Prostate gland (tissue), 2 donors: ENCODE data around the gene TENT5C. TPM values are rescaled to one million over a fixed set of nuclear protein-coding genes. Genes with fewer than 3 reads are reported as not detected.
A peak's percentile ranks its signal among the peaks of the same experiment; 100 is the strongest.

Experiments used
- DNase-seq: peaks from one replicate; pipeline ENCODE4 v3.0.0-alpha.2; 2019; ENCODE audit warnings: low spot score
- H3K27ac ChIP-seq, 2 donors: fragments of 200-600 bp; sonication (generic); 2 replicates each; pipeline ENCODE4 v1.5.1; 2017 to 2019
- H3K27me3 ChIP-seq: fragments of 200-600 bp; sonication (generic); replicated peaks from 2 replicates; pipeline ENCODE4 v1.5.1; 2019; ENCODE audit not compliant: insufficient read depth
- H3K36me3 ChIP-seq, 2 donors: fragments of 200-600 bp; sonication (generic); 1 replicate in 1 of 2; 2 replicates in 1 of 2; pipeline versions ENCODE4 v1.5.1 to v1.8.1; 2017 to 2019
- H3K4me1 ChIP-seq: fragments of 200-600 bp; sonication (generic); replicated peaks from 2 replicates; pipeline ENCODE4 v1.5.1; 2019
- H3K4me3 ChIP-seq, 2 donors: fragments of 200-600 bp; sonication (generic); 2 replicates each; pipeline ENCODE4 v1.5.1; 2017 to 2019
- H3K9me3 ChIP-seq: fragments of 200-600 bp; sonication (generic); 2 replicates; pipeline ENCODE4 v1.5.1; 2017
- POLR2A ChIP-seq: fragments of 450-650 bp; IDR thresholded peaks from one replicate; pipeline ENCODE4 v1.6.1; 2016; ENCODE audit warnings: antibody characterized with exemption, mild to moderate bottlenecking
- POLR2AphosphoS5 ChIP-seq: sonication (generic); formaldehyde crosslinking; IDR thresholded peaks from one replicate; pipeline ENCODE4 v1.6.1; 2017; ENCODE audit warnings: antibody characterized with exemption
- WGBS: methylation state at CpG from one replicate; pipeline ENCODE4 v1.1.5; 2018; 5-methylcytosine and 5-hydroxymethylcytosine counted together
- intact Hi-C: fragments of 100-400 bp; cut with DNase I; formaldehyde crosslinking; loops from one replicate; pipeline ENCODE4 v1.14.2; 2022
- total RNA-seq, 2 donors: library from RNA; depleted of rRNA; stranded (reverse); fragments of >200 nt; gene quantifications; one replicate each; pipeline ENCODE4 v1.1.0, GENCODE V29; 2016
- TF ChIP-seq, protein P1 (sequence below), 4 experiments: fragments of 200-600 bp in 2 of 4; fragments of 450-650 bp in 2 of 4; sonication (generic) in 2 of 4; IDR thresholded peaks; 1 replicate in 3 of 4; 2 replicates in 1 of 4; pipeline ENCODE4 v1.5.1; 2016 to 2019; ENCODE audit warnings: antibody characterized with exemption in 4 of 4, mild to moderate bottlenecking in 2 of 4, moderate library complexity in 2 of 4

The TENT5C gene
- total RNA-seq, 2 donors from 2014 or later, result 23.1 to 28.7 TPM

DNA sequence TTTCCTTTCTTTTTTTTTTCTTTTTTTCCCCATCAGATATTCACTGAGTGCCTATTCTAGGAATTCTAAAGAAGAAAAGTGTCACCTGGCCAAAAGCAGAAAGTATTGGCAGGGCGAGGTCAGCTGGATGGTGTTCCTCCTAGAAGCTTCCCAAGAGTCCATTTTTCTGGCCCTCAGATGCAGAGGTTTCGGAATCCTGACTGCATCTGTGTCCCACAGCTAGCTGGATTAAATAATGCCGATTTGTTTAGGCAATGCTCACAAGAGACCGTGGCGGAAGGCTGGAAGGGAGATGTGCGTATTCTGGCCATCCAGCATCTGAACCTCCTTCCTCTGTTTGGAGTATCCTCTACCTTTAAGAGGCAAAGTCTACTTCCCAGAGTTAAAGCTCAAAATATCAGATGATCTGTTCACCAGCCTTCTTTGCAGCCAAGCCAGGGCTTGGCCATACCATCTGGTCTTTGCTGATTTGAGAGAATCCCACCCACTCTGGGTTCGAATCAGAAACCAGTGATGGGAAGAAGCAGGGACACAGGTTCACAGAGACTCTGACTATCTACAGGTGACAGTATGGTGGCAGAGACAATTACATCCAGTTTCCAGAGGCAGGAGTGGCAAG is 5.4 kb upstream of the TENT5C start:
- 97% methylated on average over 7 of the region's 7 CpGs for WGBS
- Histone ChIP-seq H3K9me3 (no peaks in the 10 kb centered on the region), H3K4me3 (no peak overlapping the region), H3K27me3 (no peaks in the 10 kb centered on the region), H3K36me3 (no peaks in the 10 kb centered on the region), H3K4me1 (peaks cover 6% of the 10 kb centered on the region), H3K27ac (no peak overlapping the region)
- TF ChIP-seq POLR2AphosphoS5, result no peak
- no peak for DNase-seq
- intact Hi-C loops, result no loop called here

DNA sequence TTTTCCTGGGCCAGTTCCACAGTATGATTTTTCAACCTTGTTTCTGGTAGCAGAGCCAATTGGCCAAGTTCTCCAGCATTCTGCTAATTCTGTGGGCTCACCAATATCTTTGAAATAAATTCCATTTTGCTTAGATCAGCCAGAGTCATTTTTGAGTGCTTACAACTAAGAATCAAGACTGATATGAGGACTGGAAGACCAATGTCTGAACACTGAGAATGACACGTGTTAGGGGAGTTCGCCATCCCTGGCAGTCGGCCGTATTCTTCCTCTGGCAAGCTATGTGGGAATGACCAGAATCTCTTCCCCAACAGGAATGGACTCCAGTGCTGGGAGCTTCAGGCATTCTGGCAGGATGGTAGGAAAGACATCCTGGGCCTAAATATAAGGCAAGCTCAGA is 4.9 kb upstream of the TENT5C start:
- H3K4me3 ChIP-seq, result no peak overlapping the region
- 92% methylated on average over 4 of the region's 4 CpGs for WGBS
- peaks cover 6% of the 10 kb centered on the region for H3K4me1 ChIP-seq
- H3K36me3 ChIP-seq, result no peaks in the 10 kb centered on the region
- no peaks in the 10 kb centered on the region for H3K27me3 ChIP-seq
- intact Hi-C loops, result no loop called here
- H3K9me3 ChIP-seq, result no peaks in the 10 kb centered on the region
- DNase-seq, result no peak
- no peak overlapping the region for H3K27ac ChIP-seq
- TF ChIP-seq POLR2A, result no peak
- no peak for TF ChIP-seq POLR2AphosphoS5
- TF ChIP-seq, protein P1, sequence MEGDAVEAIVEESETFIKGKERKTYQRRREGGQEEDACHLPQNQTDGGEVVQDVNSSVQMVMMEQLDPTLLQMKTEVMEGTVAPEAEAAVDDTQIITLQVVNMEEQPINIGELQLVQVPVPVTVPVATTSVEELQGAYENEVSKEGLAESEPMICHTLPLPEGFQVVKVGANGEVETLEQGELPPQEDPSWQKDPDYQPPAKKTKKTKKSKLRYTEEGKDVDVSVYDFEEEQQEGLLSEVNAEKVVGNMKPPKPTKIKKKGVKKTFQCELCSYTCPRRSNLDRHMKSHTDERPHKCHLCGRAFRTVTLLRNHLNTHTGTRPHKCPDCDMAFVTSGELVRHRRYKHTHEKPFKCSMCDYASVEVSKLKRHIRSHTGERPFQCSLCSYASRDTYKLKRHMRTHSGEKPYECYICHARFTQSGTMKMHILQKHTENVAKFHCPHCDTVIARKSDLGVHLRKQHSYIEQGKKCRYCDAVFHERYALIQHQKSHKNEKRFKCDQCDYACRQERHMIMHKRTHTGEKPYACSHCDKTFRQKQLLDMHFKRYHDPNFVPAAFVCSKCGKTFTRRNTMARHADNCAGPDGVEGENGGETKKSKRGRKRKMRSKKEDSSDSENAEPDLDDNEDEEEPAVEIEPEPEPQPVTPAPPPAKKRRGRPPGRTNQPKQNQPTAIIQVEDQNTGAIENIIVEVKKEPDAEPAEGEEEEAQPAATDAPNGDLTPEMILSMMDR (IDR thresholded peaks at IDR 0.05), result no peak

DNA sequence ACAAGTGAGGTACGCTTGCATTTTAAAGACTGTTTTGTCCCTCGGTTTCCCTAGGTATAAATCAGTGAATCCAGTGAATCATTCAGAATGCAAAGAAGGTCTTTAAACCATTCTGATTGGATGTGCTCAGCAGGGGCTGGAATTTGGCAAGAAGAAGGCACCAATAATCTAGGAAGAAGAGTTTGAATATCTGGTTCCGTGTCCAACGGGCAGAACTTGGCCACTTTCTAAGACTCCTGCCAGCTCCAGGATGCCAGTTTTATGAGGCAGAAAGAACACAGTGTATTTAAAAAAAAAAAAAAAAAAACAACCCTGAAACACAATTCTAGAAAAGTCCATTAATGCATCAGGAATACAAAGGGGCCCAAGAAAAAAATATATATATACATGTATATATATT is 3.0 kb upstream of the TENT5C start:
- Histone ChIP-seq H3K27me3 (no peaks in the 10 kb centered on the region), H3K36me3 (no peaks in the 10 kb centered on the region), H3K4me3 (no peak overlapping the region), H3K4me1 (peaks cover 6% of the 10 kb centered on the region), H3K9me3 (no peaks in the 10 kb centered on the region), H3K27ac (peak overlapping the region; percentile 20 to 66)
- intact Hi-C loops, result no loop called here
- DNase-seq, result peak; percentile 66
- WGBS, result 30% methylated on average over 4 of the region's 4 CpGs
- peak; percentile 72 for TF ChIP-seq POLR2AphosphoS5
- TF ChIP-seq, protein P1 (IDR thresholded peaks at IDR 0.05), result no peak

DNA sequence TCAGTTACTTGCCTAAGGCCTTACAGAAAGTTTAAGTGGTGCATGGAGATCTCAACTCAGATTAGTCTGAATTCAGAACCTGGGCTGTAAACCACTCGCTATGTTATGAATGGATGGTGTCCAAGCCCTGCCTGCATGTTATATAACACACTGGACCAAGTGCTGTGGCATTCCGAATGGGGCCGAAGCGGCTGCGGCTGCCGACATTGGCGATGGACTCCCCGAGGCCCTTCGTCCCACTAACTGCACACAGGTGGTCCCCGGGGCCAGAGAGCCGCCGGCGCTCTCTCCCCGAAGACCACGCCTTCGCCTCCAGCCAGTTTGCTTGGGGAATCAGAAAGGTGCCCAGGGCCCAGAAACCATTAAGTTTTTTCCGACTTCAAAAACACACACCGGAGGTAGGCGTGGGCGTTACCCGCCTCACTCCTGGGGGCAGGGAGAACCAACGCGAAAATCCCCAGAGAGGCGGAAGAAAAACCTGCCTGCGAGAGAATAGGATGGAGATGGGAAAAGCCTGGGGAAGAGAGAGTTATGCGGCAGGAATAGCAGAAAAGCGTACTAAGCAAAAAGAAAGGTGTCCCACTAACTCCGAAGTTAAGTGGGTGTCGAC is 579 bp upstream of the TENT5C start:
- TF ChIP-seq, protein P1 (IDR thresholded peaks at IDR 0.05), result no peak
- TF ChIP-seq POLR2AphosphoS5 (no peak), POLR2A (no peak)
- WGBS, result under 1% methylated on average over 29 of the region's 29 CpGs
- Histone ChIP-seq H3K27ac (peak overlapping the region; percentile 92 to 93), H3K9me3 (no peaks in the 10 kb centered on the region), H3K4me1 (peaks cover 9% of the 10 kb centered on the region), H3K4me3 (peak overlapping the region; percentile 75 to 81), H3K36me3 (no peaks in the 10 kb centered on the region), H3K27me3 (no peaks in the 10 kb centered on the region)
- peak; percentile 61 for DNase-seq
- intact Hi-C loops, result loop anchor here (5.0 kb wide), 2 partner anchors 68 to 147 kb away; no protein-coding TSS in a partner anchor

DNA sequence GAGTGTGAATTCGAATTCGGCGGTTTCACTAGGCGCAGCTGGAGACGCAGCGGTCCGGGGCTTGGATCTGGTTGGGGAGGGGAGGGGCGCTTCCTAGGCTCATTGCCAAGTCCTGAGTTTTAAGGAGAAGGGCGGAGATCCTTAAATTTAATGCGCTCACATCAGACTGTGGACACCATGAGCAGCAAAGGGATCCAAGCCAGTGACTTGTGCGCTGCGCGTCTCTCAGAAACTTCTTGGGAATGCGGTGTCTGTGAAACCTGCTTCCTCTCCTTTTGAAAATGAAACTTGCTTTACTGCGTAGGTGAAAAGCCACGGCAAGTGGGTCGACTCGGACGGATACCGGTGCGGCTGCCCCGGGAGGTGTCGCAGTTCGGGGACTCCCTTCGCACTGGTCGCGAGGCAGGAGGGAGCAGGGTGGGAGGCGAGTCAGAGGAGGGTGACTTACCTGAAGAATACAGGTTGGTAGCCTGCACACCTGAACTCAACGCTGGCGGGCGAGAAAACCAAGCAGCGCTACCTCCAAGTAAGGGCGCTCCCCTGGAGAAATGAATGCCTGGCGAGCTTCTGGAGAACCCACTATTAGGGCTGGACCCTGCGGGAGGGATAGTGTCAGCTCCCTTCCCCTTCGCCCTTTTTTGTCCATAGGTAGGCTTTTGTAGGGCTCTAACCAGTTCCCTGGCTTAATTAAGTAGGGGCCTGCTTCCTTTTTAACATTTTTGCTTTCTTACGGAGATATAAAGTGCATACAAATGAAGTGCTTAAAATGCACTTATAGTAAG is 992 bp downstream of the TENT5C start:
- Histone ChIP-seq H3K9me3 (no peaks in the 10 kb centered on the region), H3K36me3 (no peaks in the 10 kb centered on the region), H3K4me3 (peak overlapping the region; percentile 75 to 81), H3K4me1 (peaks cover 12% of the 10 kb centered on the region), H3K27ac (peak overlapping the region; percentile 92 to 93), H3K27me3 (no peaks in the 10 kb centered on the region)
- TF ChIP-seq, protein P1 (IDR thresholded peaks at IDR 0.05), result no peak
- TF ChIP-seq POLR2A (peak; percentile 23), POLR2AphosphoS5 (no peak)
- WGBS, result under 1% methylated on average over 35 of the region's 37 CpGs
- peak; percentile 44 for DNase-seq
- intact Hi-C loops, result loop anchor here (2.0 to 5.0 kb wide), 3 partner anchors 70 to 240 kb away; partner anchors contain the start of gene MAN1A2
